ENCODE data around the gene REXO5.

GRCh38 chr16:20862162-20862960 is 56.0 kb downstream of the REXO5 start:
- TF ChIP-seq POLR2A (IDR thresholded peaks at IDR 0.05; ENCODE audit: low read length) (no peak), GATA1 (IDR thresholded peaks at IDR 0.05; ENCODE audit: low read depth, low read length) (no peak)
